DMS 273 treated with DMSO at 0.1 percent for 48 hours (cell line): Measurements from ENCODE around the gene PEPD.

ENCODE experiments used
- DNase-seq: peaks from one replicate; lab custom pipeline; 2025; lab: John Stamatoyannopoulos, UW

Gene PEPD

DNA sequence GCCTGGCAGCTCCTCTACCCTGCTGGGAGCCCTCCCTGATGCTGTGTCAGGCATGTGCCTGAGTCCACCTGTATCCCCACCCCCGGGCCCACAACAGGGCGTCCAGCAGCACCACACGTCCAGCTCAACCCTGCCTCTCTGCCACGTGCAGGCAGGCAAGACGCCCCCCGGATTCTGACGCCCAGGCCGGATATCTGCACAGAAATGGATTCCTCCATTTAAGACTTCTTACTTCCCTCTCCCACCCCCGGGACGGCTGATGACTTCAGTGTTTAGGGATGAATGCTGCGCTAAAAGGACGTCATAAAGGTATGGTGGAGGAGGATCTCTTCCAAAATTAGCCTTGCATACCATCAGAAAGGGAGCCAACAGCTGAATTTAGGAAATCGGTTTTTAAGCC, 10.2 kb downstream of the PEPD start:
- DNase-seq: no peak

DNA sequence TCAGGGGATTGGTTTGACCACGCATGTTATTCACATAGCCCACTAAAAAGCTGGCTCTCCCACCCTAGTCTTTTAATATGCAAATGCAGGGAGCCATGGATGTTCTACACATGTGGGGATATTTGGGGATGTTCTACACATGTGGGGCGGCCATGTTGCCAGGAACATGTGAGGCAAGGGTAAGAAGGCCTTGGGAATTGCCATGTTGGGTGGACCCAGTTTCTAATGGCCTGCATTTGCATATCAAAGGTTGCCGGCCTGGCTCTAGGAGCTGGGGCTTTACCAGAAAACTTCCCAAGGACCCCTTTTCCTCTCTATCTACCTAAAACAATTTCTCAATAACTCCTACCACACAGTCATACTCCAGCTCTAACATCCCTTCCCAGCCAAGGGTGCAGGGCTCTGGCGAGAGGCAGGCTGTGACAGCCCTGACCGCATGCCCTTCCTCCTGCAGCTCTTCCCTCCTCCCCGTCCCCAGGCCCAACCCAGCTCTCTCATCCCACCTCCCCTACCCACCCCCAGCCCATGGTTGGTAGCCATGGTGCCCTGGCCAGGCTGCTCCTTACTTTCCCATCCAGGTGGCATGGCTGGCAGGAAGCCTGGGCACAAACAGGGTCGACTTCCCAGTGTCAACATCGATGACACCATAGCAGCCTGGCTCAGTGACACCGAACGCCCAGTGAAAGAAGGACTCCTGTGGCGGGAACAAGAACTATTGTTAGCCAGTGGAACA, 11.0 kb downstream of the PEPD start:
- no peak for DNase-seq

DNA sequence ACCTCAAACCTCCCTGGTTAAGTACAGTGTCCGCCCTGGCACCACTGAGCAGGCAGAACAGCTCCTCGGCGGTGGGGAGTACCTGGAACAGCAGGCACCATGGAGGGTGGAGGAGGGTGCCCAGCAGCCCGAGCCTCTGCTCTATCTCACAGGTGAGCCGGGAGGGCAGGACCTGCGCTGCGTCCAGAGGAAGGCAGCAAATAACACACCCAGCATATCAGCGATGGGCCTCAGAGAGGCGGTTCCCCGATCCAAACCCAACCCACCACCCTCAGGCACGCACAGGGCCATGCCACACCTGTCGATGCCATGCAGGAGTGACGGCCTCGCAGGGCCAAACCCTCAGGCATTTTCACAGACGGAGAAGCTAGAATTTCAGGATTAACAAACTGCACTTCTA, 11.8 kb downstream of the PEPD start:
- no peak for DNase-seq

DNA sequence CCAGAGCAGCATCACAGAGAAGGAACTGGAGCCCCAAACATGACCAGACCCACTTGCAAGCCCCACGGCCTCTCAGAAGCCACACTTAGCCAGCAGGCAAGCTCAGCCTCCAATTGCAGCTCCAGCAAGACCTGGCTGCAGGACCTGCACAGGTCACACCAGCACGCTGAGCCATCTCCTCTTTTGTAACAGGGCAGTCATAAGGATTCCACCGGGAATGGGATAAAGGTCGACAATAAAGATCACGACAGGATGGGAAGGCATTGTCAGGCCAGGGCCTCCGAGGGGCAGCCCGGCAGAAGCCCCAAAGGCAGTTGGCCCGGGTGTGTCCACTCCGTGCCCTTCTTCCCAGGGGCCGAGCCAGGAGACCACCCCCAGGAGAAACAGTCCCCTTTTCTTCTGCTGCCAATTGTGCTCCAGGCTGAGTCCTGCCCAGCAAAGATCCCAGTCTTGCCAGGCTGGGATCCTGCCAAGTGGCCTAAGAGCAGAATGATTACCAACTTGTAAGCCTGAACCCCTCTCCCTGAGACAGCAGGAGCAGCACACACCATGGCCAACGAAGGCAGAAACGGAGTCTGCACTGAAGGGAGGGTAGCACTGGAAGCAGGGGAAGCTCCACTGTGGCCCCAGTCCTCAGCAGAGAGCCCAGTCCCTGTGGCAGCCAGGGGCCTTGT, 12.5 kb downstream of the PEPD start:
- no peak for DNase-seq

DNA sequence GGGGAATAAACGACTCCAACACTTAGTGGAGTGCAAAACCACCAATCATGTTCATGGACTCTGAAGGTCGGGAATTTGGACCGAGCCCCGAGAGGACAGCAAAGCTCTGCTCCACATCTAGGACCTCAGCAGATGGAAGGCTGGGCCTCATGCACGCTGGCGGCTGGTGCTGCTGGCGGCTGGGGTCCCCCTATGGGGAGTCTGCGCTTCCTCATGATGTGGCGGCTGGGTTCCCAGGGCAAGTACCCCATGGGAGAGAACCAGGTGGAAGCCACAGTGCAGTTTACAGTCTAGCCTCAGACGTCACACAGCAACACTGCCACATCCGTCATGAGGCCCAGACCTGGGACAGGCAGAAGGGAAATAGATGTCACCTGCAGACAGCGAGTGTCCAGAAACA, 13.2 kb downstream of the PEPD start:
- DNase-seq: no peak

DNA sequence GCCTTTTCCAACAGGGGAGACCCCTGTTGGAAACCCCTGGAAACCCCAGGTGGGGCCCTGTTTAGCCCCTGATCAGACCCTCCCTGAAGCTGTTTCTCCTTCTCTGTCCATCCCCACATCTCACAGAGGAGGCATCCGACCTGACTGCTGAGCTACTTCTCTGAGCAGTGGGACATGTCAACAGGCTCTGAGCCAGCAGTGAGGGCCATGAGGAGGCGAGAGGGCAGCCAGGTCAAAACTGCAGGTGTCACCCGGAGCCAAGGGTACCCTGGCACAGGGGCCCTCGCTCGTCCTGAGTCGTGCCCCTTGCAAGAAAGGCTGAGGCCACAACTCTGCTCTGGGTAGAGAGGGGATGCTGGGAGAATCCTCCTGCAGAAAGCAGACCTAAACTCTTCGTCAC, 13.6 kb downstream of the PEPD start:
- DNase-seq: no peak

DNA sequence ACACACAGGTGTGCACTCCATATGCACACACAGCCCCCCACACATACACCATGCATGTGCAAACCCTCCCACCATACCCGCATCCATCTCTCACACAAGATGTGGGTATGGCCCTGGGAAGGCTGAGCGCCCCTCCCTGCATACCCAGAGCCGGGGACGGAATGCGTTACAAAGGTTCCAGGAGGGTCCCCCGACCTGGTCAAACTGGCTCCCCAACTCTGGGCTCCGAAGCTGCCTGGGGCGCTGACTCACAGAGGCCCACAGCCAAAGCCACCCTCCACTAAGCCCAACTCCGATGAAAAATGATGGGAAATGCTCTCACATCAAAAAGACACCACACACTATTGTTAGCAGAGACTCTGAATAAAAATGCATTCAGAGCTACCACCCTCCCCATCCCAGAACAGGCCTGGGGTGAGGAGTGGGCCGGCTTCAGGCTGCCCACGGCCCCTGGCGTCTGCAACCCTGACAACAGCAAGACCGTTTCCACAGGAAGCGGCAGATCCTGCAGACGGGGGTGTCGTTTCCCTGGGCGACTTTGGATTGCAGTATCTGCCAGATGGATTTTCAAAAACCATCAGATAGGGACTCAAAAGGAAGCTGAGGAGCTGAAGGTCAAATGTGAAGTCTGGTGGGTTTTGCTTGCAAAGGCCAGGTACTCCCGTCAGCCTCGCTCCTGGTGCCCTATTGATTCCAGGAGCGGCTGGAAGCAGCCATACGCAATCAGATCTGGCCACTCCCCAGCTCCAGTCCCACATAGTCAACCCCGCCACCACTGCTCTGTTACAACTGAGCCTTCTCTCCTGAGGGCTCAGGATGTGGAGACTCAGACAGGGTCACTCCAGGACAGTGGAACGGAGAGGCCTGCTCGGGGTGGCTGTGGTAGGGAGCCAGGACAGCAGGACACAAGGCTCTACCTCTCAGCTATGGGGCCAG, 14.3 kb downstream of the PEPD start:
- DNase-seq: no peak

DNA sequence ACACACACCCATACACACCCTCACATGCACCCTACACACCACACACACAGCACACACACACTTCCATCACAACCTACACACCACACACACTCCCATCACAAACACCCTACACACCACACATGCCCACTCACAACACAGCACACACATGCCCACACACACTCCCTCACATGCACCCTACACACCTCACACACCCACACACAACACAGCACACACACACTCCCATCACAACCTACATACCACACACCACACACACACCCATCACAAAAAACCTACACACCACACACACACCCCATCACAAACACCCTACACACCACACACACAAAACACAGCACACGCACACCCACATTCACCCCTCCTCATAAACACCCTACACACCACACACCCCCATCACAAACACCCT, 15.1 kb downstream of the PEPD start:
- DNase-seq: no peak

DNA sequence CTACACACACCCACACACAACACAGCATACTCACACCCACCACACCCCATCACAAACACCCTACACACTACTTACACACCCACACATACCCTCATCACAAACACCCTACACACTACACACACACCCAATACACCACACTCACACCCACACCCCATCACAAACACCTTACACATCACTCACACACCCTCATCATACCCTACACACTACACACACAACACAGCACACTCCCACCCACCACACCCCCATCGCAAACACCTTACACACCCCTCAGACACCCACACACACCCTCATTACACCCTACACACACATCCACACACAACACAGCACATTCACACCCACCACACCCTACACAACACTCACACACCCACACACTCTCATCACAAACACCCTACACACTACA, 15.8 kb downstream of the PEPD start:
- no peak for DNase-seq

DNA sequence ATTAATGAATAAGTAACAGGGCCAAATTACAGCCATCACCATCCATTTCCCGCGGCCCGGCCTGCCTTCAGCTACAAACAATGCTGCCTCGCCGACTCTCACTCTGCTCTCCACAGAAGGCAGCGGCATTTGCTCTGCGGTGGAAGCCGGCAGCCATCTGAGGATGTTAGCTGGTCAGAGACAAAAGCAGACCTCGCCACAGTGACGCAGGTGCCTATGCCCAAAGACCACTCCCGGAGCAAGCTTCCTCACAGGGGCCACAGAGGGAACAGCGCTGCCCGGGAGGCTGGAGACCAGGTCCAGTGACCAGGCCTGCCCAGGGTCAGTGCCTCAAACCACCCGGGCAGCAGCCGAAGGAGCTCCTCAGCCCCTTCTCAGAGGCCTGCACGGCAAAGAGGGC, 16.4 kb downstream of the PEPD start:
- DNase-seq: no peak

DNA sequence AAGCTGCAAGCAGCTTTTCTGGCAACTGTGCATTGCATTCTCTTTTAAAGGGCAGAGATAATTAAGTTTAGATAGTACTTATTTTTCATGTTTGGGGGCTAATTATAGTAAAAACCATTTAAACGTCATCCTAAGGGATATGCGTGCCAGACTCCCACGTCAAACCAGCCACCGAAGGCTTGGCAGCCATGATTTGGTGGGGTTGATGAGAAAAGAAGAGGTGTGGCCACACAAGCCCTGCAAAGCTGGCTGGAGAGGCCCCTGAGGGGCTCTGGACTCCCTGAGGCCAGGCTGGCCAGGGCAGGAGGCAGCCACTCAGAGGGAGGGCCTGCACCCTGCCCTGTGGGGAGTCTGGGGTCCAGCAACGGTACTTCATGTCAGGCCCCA, 17.5 kb downstream of the PEPD start:
- DNase-seq: no peak

DNA sequence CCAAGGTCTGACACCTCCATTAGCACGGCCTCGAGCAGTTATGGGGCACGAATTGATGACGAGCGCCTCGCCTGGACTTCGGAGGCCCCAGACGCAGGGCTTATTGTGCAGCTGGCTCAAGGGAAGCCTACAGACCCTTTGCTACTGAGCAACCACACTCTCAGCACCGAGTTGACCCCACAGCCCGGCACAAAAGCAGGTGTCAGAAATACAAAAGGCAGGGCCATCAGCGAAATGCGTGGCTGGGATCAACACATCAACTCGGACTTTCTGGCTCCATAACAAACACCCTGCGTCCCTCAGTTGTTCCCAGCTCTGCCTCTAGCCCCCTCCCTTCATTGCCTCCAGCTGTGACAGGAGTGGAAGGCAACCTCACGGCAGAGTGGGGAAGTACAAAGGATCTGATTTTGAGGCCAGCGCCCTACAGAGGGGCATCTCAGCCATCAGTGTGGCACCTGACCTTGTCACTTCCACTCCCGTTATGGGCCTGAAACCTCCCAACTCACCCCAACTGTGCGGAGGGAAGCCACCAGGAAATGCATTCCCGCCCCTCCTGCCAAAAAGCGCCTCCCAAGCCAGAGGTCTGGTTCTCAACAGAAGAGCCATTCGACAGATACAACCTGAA, 18.0 kb downstream of the PEPD start:
- no peak for DNase-seq

DNA sequence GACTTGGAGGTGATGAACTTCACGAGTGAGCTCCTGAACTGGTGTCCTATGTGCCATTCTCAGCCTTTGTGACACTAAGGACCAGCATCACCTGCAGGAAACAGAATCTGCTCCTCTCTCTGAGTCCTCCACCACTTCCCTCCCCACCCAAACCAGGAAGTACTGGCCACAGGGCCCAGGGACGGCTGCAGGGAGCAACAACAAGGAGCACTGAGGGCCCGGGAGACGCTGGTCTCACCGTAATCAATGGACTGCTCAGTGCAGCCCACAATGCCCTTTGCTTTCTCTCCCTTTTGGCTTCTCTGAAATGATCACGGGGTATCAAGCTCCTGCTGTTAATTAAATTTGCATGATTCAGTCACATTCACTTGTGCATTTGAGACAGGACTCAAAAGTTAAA, 18.6 kb downstream of the PEPD start:
- no peak for DNase-seq

DNA sequence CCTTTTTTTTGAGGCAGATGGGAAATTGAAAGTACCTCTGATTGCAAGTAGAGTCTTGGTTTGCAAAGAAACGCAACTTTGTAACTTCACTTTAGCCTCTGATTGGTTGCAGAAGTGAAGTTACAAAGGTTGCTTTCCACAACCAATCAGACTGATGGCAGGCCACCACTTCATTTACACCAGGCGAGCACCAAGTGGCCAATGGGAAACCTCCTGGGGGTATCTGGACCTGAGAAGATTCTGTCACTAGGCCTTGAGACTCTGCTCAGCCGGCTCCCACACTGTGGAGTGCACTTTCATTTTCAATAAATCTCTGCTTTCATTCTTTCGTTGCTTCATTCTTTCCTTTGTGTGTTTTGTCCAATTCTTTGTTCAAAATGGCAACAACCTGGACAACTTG, 19.1 kb downstream of the PEPD start:
- no peak for DNase-seq

DNA sequence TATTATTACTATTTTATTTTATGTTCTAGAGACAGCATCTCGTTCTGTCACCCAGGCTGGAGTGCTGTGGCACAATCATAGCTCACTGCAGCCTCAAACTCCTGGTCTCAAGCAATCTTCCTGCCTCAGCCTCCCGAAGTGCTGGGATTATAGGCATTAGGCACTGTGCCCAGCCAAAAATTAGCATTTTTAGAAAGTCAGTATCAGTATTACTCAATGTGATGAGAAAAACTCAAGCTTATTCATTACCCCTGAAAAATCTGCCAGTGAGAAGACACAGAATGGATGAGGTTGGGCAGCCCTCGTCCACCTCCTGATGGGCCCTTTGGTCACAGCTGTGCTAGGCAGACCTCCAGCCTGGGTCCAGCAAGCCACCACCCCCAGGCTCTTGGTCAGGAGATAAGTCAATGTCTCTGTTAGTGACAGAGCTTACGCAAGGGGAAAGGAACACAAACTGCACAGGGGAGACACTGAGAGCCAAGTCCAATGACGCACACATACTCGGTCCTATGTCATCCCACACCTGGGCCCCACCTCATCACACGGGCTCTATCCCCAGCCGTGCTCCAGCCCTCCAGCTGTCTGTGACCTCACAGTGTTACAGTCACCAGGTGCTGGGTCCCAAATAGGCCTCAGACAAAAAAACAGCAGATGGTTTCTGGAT, 19.8 kb downstream of the PEPD start:
- DNase-seq: no peak

DNA sequence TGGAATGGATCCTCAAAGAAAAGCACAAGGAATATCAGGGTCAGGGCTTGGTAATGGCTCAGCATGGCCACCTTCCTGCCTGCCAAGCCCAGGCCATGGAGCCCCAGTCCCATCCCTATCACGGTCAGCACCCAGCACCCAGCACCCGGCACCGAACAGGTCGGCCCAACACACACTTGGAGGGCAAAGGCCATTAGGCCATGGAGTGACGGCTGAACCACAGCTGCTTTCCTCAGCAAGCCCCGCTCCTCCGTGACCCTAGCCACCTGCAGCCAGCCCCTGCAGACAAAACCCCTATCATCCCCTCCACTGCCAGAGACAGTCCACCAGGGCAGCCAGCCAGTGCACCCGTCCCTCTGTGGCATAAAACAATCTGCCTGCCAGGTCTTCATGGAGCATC, 20.6 kb downstream of the PEPD start:
- DNase-seq: no peak

DNA sequence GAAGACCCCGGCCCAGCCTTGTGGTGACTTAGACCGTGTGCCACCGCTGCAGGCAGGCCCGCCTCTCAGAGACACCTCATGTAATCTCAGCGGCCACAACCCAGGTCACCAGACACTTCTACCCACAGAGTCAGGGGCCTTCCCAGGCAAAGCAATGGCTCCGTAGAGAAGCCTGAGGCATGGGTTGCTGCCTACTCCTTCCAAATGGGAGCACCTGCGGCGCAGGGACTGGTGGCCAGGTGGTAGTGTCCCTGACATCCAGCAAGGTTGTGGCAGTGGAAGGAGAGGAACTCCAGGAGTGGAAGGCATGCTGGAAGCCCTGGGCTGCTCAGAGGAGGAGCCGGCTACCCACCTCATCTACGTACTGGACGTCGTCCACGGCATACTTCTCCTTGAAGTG, 21.0 kb downstream of the PEPD start:
- DNase-seq: no peak

DNA sequence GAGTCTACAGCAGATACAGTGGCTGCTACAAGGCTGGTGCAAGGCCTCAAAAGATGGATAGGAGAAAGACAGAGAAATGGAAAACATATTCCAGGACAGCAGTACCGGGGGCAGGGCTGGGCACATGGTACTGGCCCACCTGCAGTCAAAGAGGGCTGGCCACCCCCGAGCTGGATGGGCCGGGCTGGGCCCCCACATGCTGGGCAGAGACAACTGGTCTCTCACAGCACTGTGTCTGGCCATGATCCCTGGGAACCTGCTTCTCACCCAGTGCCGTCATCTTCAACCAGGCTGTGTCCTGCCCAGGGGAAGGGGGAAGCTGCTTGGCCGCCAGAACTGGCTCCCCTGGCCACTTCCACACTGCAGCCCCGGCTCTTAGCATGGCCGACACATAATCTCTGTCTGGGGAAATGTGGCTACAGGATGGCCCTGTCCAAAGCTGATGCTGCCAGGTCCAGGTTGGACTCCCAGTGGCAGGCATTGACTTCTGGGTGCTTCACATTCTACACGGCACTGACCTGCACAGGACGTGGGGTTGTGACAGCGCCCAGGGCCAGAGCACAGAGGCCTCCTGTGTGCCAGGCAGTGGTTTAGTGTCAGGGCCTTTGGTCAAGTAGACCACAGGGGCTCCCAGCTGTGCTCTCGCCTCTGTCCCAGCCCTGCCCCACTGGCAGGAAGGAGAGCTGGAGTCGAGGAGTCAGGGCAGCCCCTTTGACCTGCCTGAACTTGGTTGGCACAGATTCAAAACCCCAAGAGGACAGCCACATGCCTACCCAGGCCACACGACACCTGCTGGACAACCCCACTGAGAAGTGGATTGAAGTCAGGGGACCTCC, 21.7 kb downstream of the PEPD start:
- no peak for DNase-seq

DNA sequence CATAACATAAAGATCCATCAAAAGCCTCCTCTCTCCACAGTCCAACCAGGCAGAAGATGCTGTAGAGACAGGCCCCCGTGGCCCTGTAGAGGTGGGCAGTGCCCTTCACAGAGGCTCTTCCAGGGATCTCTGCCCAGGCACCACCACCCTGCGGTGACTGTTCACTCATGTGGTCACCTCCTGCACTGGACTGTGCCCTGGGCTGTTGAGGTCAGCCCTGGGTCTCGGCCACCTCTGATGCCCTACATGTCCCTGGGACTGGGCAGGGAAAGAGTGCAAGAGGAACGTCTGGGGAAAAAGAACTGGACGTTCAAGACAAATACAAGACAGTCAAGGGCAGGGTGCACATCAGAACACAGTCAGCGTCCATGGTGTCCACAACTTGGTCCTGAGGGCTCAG, 22.3 kb downstream of the PEPD start:
- no peak for DNase-seq

DNA sequence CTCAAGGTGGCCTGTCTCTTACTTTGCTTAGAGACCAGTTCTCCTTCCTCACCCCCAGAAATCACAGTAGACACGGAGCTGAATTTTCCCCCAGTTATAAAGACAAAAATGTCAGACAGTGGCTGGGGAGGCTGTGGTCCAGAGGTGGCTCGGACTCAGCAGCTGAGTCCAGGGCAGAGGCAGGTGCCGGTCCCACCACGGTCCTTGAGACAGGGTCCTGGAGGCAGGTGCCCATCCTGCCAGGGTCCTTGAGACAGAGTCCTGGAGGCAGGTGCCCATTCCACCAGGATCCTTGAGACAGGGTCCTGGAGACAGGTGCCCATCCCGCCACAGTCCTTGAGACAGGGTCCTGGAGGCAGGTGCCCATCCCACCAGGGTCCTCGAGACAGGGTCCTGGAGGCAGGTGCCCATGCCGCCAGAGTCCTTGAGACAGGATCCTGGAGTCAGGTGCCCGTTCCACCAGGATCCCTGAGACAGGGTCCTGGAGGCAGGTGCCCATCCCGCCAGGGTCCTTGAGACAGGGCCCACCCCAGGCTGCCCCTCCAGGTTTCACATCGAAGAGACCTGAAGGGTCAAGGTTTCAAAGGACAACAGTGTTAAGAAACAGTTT, 23.1 kb downstream of the PEPD start:
- no peak for DNase-seq

DNA sequence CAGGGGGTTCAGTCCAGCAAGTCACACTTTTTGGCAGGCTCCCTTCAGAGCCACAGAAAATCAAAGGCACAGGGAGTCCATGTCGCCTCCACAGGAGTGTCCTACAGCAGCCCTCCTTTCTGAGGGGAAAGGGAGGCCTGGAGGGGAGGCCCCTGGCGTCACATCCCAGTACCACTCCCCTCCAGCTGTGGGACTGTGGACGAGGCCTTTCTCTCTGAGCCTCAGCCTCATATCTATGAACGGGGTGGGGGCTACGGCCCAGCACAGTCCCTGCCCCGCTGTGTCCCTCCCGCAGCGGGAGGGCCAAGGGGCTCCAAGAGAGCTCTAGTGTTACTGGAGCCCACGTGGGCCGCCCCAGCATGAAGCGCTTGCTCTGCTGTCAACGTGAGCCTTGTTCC, 23.8 kb downstream of the PEPD start:
- no peak for DNase-seq
